NOMO-1 treated with dmso at 0.1 percent for 144 hours (cell line): ENCODE data around the gene OGFOD1.
A peak's percentile ranks its signal among the peaks of the same experiment; 100 is the strongest.

ENCODE experiments used
- DNase-seq: peaks from one replicate; lab custom pipeline; 2025; ENCODE audit not compliant: unreplicated experiment; lab: John Stamatoyannopoulos, UW

Gene OGFOD1

GRCh38 chr16:56450986-56451752 is at the start of gene OGFOD1, which contains the start of gene NUDT21:
Gene OGFOD1, plus strand, starts transcription at chr16:56451554. Its CDS starts 59 bp downstream, at chr16:56451613.
Gene NUDT21, minus strand, starts transcription at chr16:56451332. Its CDS starts 130 bp downstream, at chr16:56451202.
- DNase-seq, result peak; percentile 99

- DNase-seq, result no peak
Observed at GRCh38 chr16:56405977-56406672, 45.2 kb upstream of the OGFOD1 start.

GRCh38 chr16:56408379-56409098 is 42.8 kb upstream of the OGFOD1 start:
- no peak for DNase-seq

GRCh38 chr16:56409195-56409594 is 42.2 kb upstream of the OGFOD1 start:
- DNase-seq, result no peak

- DNase-seq, result no peak
Observed at GRCh38 chr16:56411123-56411522, 40.2 kb upstream of the OGFOD1 start.

- no peak for DNase-seq
Observed at GRCh38 chr16:56411624-56412023, 39.7 kb upstream of the OGFOD1 start.

GRCh38 chr16:56413381-56413780 is 38.0 kb upstream of the OGFOD1 start:
- DNase-seq, result no peak

GRCh38 chr16:56414366-56414765 is 37.0 kb upstream of the OGFOD1 start:
- no peak for DNase-seq

- DNase-seq, result no peak
Observed at GRCh38 chr16:56415875-56416274, 35.5 kb upstream of the OGFOD1 start.

GRCh38 chr16:56417138-56417537 is 34.2 kb upstream of the OGFOD1 start:
- no peak for DNase-seq

GRCh38 chr16:56419740-56420548 is 31.4 kb upstream of the OGFOD1 start:
- no peak for DNase-seq

- no peak for DNase-seq
Observed at GRCh38 chr16:56420613-56421012, 30.7 kb upstream of the OGFOD1 start.

GRCh38 chr16:56421313-56421712 is 30.0 kb upstream of the OGFOD1 start:
- DNase-seq, result no peak

GRCh38 chr16:56421976-56422669 is 29.2 kb upstream of the OGFOD1 start:
- no peak for DNase-seq

GRCh38 chr16:56422896-56423441 is 28.4 kb upstream of the OGFOD1 start:
- DNase-seq, result no peak

GRCh38 chr16:56423584-56424403 is 27.6 kb upstream of the OGFOD1 start:
- peak; percentile 53 for DNase-seq

- DNase-seq, result no peak
Observed at GRCh38 chr16:56424404-56424764, 27.0 kb upstream of the OGFOD1 start.

- DNase-seq, result no peak
Observed at GRCh38 chr16:56424791-56425438, 26.4 kb upstream of the OGFOD1 start.

- peak; percentile 61 for DNase-seq
Observed at GRCh38 chr16:56425439-56425832, 25.9 kb upstream of the OGFOD1 start, which contains the start of gene AMFR. Gene AMFR, minus strand, starts transcription at chr16:56425545. Its CDS starts 218 bp downstream, at chr16:56425327.
